HG03025 (cell line): Measurements from ENCODE around the gene YDJC.
"Not testable (repeated sequence)": the region's sequence is repeated elsewhere in the genome, so short reads cannot be mapped to it uniquely, and the experiment has no call there.

Experiments used
- ATAC-seq: cut with Tn5 transposase; IDR thresholded peaks from one replicate; pipeline ENCODE4 v1.9.1; 2021; ENCODE audit warnings: mild to moderate bottlenecking, moderate library complexity; ENCODE audit not compliant: unreplicated experiment, low FRiP score

Gene YDJC

GRCh38 chr22:21634844-21635243 is 5.0 kb upstream of the YDJC start:
- no peak for ATAC-seq

DNA sequence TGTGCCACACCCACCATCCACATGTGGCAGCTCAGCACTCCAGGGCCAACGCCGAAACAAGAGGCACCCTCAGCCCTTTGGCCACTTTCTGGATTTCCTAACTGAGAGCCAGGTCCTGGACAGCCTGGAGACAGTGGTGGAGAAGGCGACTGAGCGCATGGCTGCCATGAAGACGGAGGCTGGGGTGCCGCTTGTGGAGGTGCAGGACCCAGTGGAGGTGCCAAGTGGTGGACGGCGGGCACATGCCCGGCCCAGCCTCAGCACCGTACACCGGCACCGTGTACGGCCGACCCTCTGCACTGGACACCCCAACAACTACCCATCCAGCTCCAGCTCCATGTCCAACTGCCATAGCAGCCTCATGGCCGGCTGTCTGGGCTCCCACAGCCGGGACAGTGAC is 4.3 kb upstream of the YDJC start:
- no peak for ATAC-seq

DNA sequence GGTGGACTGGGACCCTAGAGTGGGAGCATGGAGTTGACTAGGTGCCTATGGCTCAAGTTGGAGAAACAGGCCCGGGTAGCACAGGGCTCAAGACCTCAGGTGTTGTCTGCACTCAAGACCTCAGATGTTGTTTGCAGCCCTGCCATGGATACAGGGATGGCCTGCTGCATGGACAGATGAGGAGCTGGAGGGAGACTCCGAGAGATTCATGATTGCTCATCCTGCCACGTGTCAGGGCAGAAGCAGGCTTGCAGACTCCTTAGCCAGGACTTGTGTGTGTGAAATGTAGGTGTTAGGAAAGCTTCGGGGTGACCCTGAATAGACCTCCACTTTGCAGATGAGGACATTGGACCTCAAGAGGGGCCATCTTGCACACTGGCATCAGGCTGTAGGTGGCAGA is 3.7 kb upstream of the YDJC start:
- no peak for ATAC-seq

DNA sequence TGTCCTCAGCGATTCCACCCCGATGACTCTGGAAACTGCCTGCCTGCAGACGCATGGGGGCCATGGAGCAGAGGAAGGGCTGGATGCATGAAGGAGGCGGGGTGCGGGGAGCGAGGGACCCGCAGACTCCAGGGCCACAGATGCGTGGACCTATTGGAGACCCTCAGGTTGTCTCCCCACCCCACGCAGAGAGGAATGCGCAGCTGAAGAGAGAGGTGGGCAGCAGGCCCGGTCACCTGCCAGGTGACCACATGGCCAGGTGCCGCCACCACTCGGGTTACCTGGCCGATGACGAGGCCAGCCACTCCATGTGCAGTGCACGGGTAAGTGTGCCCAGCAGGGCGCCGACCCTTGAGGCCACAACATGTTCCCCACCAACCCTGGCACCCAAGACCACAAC is 3.1 kb upstream of the YDJC start:
- ATAC-seq, result no peak

DNA sequence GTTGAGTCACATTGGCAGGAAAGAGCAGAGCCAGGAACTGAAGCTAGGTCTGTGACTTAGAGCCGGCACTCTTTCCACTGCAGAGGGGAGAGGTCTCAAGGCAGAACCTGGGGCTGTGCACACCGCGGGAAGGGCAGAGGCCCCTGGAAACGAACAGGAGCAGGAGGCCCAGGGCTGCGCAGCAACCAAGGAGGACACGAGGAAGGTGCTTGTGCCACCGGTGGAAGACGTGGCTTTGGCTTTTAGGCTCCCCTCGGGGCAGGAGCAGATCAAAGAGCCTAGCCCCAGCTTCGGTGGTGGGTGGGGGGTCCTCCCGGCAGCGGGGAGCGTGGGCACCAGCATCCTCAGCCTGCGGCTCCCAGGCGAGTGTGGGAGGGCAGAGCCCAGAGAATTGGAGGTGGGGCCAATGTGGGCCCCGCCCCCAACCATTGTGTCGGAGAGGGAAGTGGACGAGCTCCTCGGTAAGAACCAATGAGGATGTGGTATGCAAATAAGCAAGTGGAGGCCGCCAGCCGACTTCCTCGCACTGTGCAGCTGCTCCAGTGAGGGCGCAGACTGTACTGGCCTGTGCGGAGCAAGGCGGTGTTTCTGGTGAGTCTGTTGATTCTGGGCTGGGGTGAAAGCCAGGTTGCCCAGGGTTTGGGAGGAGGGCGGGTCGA is 2.5 kb upstream of the YDJC start, which contains the start of gene CCDC116:
Gene CCDC116, plus strand, starts transcription at position 524 of the 659 bp plus-strand sequence. CDS start 422 bp downstream, outside the sequence.
- no peak for ATAC-seq

GRCh38 chr22:21631025-21631424 is 1.2 kb upstream of the YDJC start:
- ATAC-seq, result no peak

DNA sequence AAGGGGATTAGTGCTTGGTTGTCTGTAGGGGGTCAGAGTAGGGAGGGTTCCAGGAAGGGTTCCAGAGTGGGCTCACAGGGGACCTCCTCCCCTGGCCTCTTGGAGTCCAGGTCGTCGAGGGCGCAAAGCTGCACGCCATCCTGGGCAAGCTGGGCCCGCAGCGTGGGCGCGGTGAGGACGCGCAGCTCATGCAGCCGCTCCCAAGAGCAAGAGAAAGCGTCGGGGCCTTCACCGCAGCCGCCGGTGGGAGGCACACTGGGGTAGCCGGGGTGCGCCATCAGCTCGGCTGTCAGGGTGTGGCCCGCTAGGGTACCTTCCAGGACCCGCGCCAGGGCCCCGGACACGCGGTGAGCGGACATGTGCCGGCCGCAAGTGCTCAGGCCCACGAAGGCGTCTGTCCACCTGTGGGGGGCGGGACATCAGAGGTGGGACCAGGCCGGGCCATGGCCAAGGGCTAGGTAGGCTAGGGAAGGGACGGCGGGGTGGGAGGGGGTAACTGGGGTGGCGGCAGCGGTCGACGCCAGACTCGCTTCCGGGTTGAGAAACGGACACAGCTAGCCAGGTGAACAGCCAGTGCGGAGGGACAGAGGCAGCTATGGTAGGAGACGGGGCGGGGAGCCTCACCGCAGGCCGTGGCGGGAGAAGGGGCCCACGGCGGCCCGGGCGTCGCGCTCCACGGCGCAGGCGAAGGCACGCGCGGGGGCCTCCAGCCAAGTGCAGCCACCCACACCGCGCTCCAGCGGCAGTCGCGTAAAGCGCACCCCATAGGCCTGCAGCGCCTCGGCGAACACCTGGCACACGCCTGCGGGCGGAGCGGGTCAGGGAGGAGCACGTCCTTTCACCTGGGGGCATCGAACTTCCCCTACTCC is 1.2 kb downstream of the YDJC start:
- ATAC-seq, result no peak

DNA sequence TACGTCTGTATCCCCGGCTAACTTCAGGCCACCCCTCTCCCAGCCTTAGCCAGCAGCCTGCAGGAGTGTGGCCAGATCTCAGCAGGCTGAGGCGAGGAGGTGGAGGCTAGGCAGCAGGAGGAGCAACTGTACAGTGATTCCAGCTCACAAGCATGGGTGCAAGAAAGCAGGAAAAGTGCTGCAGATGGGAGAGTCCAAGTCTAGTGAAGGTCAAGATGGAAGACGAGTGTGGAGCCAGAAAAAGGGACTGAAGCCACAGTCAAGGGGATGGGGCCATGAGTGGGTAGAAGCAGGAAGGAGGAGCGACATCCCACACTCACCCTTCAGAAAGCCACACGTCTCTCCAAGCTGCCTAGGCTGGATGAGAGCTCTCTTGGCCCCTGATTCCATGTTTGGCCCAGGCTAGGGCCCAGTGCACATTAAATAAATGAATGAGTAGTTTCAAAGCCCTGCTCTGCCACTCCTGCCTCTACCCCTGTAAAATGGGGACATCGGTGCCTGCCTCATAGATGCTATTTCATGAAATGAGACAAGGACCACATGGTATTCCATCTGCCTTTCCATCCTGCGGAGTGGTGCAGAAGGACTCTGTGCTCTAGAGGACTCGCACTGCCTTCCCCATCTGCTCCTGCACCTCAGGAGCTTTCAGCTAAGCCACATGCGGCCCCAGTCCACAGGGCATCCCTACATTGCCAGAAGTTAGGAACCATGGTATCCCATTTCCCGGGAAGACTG is 2.9 kb downstream of the YDJC start:
- no peak for ATAC-seq

DNA sequence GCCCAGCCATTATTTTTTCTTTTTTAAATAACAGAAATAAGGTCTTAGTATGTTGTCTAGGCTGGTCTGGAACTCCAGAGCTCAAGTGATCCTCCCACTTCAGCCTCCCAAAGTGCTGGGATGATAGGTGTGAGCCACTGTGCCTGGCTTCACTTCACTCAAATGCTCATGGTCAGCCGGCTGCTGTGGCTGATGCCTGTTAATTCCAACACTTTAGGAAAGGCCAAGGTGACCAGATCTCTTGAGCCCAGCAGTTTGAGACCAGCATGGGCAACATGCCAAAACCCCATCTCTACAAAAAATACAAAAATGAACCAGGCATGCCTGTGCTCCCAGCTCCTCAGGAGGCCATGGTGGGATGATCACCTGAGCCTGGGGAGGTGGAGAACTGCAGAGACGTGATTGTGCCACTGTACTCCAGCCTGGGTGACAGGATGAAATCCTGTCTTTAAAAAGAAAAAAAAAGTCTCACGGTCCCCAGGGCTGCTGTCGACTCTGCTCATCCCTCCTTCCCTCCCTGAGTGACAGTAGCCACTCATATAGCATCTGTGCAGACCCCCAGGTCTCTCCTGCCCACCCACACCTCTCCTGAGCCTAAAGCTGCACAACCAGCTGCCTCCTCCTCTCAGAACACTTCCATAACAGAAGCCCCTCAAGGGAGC is 3.6 kb downstream of the YDJC start:
- no peak for ATAC-seq

DNA sequence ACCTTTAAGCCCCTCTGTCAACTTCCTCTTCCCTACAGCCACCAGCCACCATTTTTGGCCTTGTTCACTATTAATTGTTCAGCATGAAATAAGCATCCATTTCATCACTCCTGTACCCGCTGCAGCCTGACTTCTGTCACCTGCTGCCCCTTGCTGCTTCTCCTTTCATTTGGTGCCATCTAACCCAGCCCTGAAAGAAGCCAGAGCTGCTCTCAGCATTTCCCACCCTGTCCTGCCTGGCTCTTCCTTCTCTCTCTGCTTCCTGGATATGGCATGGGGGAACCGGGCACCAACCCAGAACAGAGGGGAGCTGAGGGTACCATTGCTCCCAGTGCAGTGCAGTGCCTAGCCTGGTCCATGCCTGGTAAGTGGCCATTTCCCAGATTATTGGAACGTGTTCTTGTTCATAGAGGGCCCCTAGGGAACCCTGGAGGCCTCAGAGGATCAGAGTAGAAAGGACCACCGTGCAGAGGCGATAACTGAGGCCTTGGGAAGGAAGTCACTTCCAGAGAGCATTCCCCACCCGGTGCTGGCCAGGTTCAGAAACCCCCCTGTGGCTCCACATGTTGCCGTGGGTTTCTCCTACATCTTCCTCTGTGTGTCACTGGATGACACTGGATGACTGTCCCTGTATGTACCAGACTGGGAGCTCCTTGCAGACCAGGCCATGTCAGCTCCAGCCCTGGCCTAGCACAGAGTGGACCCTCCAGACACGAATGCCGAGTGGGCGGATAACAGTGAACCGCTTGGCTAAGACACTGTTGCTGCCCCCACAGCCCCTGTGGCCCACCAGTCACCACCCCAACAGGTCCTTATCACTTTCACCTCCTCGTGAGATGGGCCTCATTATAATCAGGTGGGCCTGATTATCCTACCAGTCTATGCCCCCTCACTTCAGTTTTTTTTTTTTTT is 4.7 kb downstream of the YDJC start:
- ATAC-seq, result no peak

GRCh38 chr22:21624120-21624879 is 5.5 kb downstream of the YDJC start:
- ATAC-seq, result no peak

GRCh38 chr22:21623648-21623970 is 6.2 kb downstream of the YDJC start:
- no peak for ATAC-seq

DNA sequence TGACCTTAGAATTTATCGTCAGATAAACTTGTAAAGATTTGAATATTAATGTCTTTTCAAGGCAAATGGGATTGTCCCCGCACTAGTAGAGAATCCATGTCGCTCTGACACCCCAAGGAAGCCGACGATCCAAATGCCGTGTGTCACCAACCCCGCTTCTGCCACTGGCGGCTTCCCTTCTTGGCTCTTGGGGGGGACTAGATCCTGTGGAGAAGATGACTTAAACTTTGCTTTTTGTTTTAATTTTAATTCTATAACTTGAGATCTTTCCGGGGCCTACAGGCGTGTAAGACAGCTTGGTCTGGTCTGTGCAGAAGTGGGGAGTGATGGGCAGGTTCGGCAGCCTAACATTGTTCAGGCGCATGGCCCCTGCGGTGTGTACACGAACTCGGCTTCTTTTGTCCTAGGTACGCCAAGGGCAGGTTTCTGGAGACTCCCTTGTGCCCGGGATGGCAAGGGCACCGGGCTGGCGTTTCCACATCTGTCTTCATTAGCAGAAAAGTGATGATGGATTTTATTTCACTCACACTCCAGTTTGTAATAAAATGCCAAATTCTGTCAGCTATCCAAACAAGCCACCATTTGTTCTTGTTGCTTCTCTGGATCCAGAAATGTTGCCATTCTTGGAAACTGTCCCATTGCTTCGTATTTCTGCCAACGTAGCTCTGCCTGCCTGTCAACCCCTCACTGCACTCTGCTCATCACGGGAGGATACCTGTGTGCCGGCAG is 6.7 kb downstream of the YDJC start:
- no peak for ATAC-seq

- ATAC-seq, result no peak
Observed at GRCh38 chr22:21622011-21622918, 7.6 kb downstream of the YDJC start.

GRCh38 chr22:21621025-21621424 is 8.8 kb downstream of the YDJC start:
- ATAC-seq, result no peak

DNA sequence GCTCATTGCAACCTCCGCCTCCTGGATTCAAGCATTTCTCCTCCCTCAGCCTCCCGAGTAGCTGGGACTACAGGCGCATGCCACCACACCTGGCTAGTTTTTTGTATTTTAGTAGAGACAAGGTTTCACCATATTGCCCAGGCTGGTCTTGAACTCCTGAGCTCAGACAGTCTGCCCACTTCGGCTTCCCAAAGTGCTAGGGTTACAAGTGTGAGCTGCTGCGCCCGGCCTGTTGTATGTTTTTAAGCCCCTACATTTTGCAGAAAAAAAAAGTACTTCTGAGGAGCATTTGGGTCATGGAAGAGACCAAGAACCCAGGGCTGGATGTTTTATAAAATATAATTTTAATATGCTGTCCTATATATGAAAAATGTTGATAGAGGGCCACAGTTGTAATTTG is 12.5 kb downstream of the YDJC start:
- not testable (repeated sequence) for ATAC-seq

- no peak for ATAC-seq
Observed at GRCh38 chr22:21615731-21616130, 14.1 kb downstream of the YDJC start.
